Smooth muscle cell (in vitro differentiated cells): ENCODE results near the gene CCND1. TPM values are rescaled to one million over a fixed set of nuclear protein-coding genes. Genes with fewer than 3 reads are reported as not detected.

ENCODE experiments used
- DNase-seq: peaks from one replicate; lab custom pipeline; 2025; ENCODE audit not compliant: unreplicated experiment; lab: John Stamatoyannopoulos, UW
- H2AFZ ChIP-seq: fragments of 200-600 bp; sonication (generic); 2 replicates; pipeline ENCODE4 v1.6.0; 2016; ENCODE audit warnings: antibody characterized with exemption, low read depth, mild to moderate bottlenecking
- H3F3A ChIP-seq: fragments of 200-600 bp; sonication (generic); 2 replicates; pipeline ENCODE4 v1.6.0; 2017; ENCODE audit warnings: antibody characterized with exemption, low read depth
- H3K27ac ChIP-seq: fragments of 200-600 bp; sonication (generic); 2 replicates; pipeline ENCODE4 v1.5.1; 2016; ENCODE audit warnings: low read depth, mild to moderate bottlenecking
- H3K27me3 ChIP-seq: fragments of 200-600 bp; sonication (generic); 2 replicates; pipeline ENCODE4 v1.6.1; 2016; ENCODE audit warnings: low read depth, mild to moderate bottlenecking
- H3K36me3 ChIP-seq: fragments of 200-600 bp; sonication (generic); 2 replicates; pipeline ENCODE4 v1.5.1; 2016; ENCODE audit warnings: low read depth
- H3K4me1 ChIP-seq: fragments of 200-600 bp; sonication (generic); 2 replicates; pipeline ENCODE4 v1.5.1; 2016; ENCODE audit warnings: low read depth
- H3K4me2 ChIP-seq: fragments of 200-600 bp; sonication (generic); 2 replicates; pipeline ENCODE4 v1.6.0; 2016; ENCODE audit warnings: mild to moderate bottlenecking
- H3K4me3 ChIP-seq: fragments of 200-600 bp; sonication (generic); 2 replicates; pipeline ENCODE4 v1.5.1; 2016; ENCODE audit warnings: mild to moderate bottlenecking
- H3K79me2 ChIP-seq: fragments of 200-600 bp; sonication (generic); 2 replicates; pipeline ENCODE4 v1.6.0; 2016; ENCODE audit warnings: low read depth, mild to moderate bottlenecking
- H3K9ac ChIP-seq: fragments of 200-600 bp; sonication (generic); 2 replicates; pipeline ENCODE4 v1.6.0; 2016; ENCODE audit warnings: low read depth
- H3K9me3 ChIP-seq: fragments of 200-600 bp; sonication (generic); replicated peaks from 2 replicates; pipeline ENCODE4 v1.5.1; 2016; ENCODE audit warnings: low read depth
- H4K20me1 ChIP-seq: fragments of 200-600 bp; sonication (generic); 2 replicates; pipeline ENCODE4 v1.6.0; 2016; ENCODE audit warnings: low read depth
- CTCF ChIP-seq: fragments of 200-600 bp; sonication (generic); IDR thresholded peaks from 2 replicates; pipeline ENCODE4 v1.5.1; 2017; ENCODE audit warnings: borderline replicate concordance, mild to moderate bottlenecking, antibody characterized with exemption; ENCODE audit not compliant: insufficient read depth, poor library complexity, severe bottlenecking
- WGBS: methylation state at CpG from one replicate; pipeline ENCODE4 v1.1.7; 2016; ENCODE audit warnings: low lambda C conversion rate; 5-methylcytosine and 5-hydroxymethylcytosine counted together
- polyA plus RNA-seq: library from polyadenylated mRNA; unstranded; fragments of >200 nt; fragmentation: Nextera tagmentation; extraction: Ambion mirVana; gene quantifications from 2 replicates; pipeline ENCODE4 v1.2.1, GENCODE V29; 2016
- total RNA-seq: library from RNA; depleted of rRNA; stranded (reverse); fragments of >200 nt; gene quantifications from 2 replicates; pipeline ENCODE4 v1.2.3, GENCODE V29; 2014

The CCND1 gene
- total and polyA plus RNA-seq, 2 experiments from 2014 or later: 281 to 482 TPM

DNA sequence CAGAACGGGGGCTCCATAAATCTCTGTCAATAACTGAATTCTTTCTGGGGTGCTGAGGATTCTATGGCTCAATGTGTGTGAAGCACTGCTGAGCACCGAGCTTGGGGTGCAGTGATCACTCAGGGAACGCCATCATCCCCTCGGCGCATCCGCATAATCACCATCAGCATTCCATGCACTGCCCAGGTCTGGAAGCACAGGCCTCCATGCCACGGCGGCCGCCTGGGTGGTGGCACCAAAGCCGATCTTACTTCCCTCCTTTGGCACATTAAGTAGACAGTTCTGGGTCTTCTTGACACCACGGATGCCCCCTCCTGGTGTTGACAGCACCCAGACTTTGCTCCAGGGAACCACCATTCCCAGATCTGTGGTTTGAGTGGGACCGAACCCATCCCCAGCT is 18.6 kb downstream of the CCND1 start:
- H4K20me1 ChIP-seq: peaks cover 7% of the 10 kb centered on the region
- no peak overlapping the region for H2AFZ ChIP-seq
- H3F3A ChIP-seq: peaks cover 7% of the 10 kb centered on the region
- no peak overlapping the region for H3K27ac ChIP-seq
- H3K4me1 ChIP-seq: peaks cover 18% of the 10 kb centered on the region
- no peak for TF ChIP-seq CTCF
- no peaks in the 10 kb centered on the region for H3K27me3 ChIP-seq
- DNase-seq: no peak
- 94% methylated on average over 12 of the region's 12 CpGs for WGBS
- H3K4me2 ChIP-seq: no peak overlapping the region
- no peaks in the 10 kb centered on the region for H3K36me3 ChIP-seq
- no peaks in the 10 kb centered on the region for H3K79me2 ChIP-seq
- H3K4me3 ChIP-seq: no peak overlapping the region
- no peak overlapping the region for H3K9ac ChIP-seq
- H3K9me3 ChIP-seq: no peaks in the 10 kb centered on the region

- H3K9ac ChIP-seq: no peak overlapping the region
- WGBS: 94% methylated on average over 4 of the region's 4 CpGs
These were observed 19.1 kb downstream of the CCND1 start for GRCh38 chr11:69660001-69660500.

DNA sequence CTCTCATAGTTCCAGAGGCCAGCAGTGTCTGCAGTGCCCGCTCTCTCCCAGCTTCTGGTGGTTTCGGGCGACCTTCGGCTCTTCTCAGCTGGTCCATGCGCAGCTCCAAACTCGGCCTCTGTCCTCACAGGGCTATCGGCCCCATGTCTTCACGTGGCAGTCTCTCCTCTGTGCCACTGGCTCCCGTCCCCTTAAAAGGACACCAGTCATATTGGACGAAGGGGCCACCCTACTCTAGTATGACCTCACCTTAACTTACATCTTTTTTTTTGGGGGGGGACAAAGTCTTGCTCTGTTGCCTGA is 20.4 kb downstream of the CCND1 start:
- Histone ChIP-seq H3F3A (peaks cover 7% of the 10 kb centered on the region), H3K27ac (no peak overlapping the region), H3K4me2 (no peak overlapping the region), H3K9me3 (no peaks in the 10 kb centered on the region), H3K36me3 (no peaks in the 10 kb centered on the region), H3K4me3 (no peak overlapping the region), H4K20me1 (no peaks in the 10 kb centered on the region), H3K79me2 (no peaks in the 10 kb centered on the region), H2AFZ (no peak overlapping the region), H3K4me1 (peaks cover 18% of the 10 kb centered on the region), H3K9ac (no peak overlapping the region), H3K27me3 (no peaks in the 10 kb centered on the region)
- WGBS: 95% methylated on average over 10 of the region's 10 CpGs
- no peak for TF ChIP-seq CTCF
- DNase-seq: no peak

More at GRCh38 chr11:69660001-69660500, 19.1 kb downstream of the CCND1 start:
- Histone ChIP-seq H3K27me3 (no peaks in the 10 kb centered on the region), H2AFZ (no peak overlapping the region), H3K4me3 (no peak overlapping the region), H3K79me2 (no peaks in the 10 kb centered on the region), H3K9me3 (no peaks in the 10 kb centered on the region), H3K4me1 (peaks cover 18% of the 10 kb centered on the region), H3K4me2 (no peak overlapping the region), H3K36me3 (no peaks in the 10 kb centered on the region), H3K27ac (no peak overlapping the region), H3F3A (peaks cover 7% of the 10 kb centered on the region), H4K20me1 (peaks cover 3% of the 10 kb centered on the region)
- TF ChIP-seq CTCF: no peak
- no peak for DNase-seq

DNA sequence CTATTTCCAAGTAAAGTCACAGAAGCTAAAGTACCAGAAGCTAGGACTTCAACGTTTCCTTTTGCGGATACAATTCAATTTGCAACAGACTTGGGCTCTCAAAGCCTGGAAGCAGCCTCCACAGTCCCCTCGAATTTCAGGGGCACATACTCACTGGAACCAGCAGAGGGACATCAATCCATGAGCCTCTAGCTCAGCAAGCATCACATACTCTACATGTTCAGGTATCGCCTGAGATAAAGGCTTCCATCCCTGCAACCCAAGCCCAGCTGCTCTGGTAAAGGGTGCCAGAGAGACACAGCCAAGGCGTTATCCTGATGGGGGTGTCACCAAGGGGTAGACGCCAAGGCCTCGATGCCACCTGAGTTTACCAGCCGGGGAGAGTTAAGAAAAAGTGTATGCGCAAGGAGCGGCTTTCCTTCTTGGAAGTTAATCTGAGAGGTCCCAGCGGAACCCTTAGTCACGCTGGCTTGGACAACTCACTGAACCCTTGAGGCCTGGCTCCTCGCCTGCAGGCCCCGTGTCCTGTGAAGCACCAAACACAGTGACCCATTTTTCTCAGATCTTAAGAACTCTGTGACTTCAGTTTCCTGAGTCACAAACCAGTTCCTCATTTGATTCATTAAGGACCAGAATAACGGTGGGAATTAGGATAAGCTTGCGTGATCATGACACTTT is 21.2 kb downstream of the CCND1 start:
- Histone ChIP-seq H3F3A (peaks cover 7% of the 10 kb centered on the region), H3K27me3 (no peaks in the 10 kb centered on the region), H3K9me3 (no peaks in the 10 kb centered on the region), H2AFZ (no peak overlapping the region), H3K4me3 (no peak overlapping the region), H4K20me1 (no peaks in the 10 kb centered on the region), H3K4me2 (no peak overlapping the region), H3K36me3 (no peaks in the 10 kb centered on the region), H3K27ac (no peak overlapping the region), H3K79me2 (no peaks in the 10 kb centered on the region), H3K4me1 (peaks cover 18% of the 10 kb centered on the region), H3K9ac (no peak overlapping the region)
- TF ChIP-seq CTCF: peak; percentile 9
- WGBS: 92% methylated on average over 16 of the region's 16 CpGs
- no peak for DNase-seq
